Activated CD4-positive, CD25-positive, alpha-beta regulatory T cell treated with anti-CD3 and anti-CD28 coated beads, Interleukin-2, amount 50 U/mL, for 24 hours (primary cell): ENCODE data around the gene CCDC136.

Experiments used
- ATAC-seq, 2 donors: fragments of 150-1000 bp; cut with Tn5 transposase; one replicate each; pipeline ENCODE4 v1.10.0; 2021; ENCODE audit warnings: mild to moderate bottlenecking in 1 of 2, moderate library complexity in 1 of 2

The CCDC136 gene

DNA sequence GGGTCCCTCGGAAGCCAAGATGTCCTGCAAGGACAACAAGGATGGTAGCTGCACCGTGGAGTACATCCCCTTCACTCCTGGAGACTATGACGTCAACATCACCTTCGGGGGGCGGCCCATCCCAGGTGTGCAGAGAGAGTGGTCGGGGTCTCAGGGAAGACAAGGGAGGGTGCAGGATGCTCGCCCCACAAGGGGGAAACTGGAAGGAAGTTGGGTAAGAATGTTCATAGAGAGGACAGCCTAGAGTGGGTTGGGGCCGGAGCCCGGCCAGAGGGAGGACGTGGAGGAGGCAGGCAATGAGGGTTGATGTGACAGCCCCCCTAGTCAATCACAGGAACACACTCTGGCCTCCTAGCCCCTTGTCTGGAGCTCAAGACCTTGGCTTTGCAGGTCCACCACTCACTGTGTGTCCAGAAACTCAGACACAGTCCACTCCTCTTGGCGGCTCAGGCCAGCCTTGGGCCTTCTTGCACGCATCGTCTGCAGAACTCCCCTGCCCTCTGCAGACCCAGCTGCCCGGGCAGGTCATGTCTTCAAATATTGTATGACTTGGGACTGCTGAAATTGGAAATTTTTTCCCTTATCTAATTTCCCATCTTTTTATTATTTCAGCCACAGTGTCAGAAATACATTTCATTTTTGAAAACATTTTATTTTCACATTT, 55.1 kb downstream of the CCDC136 start:
- no peak for ATAC-seq

DNA sequence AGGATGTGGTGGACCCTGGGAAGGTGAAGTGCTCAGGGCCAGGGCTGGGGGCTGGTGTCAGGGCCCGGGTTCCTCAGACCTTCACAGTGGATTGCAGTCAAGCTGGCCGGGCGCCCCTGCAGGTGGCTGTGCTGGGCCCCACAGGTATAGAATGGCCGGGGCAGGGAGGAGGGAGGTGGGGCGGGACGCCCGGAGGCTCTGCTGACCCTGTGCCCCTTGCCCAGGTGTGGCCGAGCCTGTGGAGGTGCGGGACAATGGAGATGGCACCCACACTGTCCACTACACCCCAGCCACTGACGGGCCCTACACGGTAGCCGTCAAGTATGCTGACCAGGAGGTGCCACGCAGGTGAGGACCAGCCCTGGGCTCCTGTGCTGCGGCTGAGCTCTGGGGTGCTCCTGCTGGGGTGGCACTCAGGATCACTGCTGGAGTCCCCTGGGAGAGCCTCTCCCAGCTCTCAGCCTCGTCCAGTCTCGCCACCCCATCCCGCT, 56.0 kb downstream of the CCDC136 start:
- ATAC-seq, result no peak

DNA sequence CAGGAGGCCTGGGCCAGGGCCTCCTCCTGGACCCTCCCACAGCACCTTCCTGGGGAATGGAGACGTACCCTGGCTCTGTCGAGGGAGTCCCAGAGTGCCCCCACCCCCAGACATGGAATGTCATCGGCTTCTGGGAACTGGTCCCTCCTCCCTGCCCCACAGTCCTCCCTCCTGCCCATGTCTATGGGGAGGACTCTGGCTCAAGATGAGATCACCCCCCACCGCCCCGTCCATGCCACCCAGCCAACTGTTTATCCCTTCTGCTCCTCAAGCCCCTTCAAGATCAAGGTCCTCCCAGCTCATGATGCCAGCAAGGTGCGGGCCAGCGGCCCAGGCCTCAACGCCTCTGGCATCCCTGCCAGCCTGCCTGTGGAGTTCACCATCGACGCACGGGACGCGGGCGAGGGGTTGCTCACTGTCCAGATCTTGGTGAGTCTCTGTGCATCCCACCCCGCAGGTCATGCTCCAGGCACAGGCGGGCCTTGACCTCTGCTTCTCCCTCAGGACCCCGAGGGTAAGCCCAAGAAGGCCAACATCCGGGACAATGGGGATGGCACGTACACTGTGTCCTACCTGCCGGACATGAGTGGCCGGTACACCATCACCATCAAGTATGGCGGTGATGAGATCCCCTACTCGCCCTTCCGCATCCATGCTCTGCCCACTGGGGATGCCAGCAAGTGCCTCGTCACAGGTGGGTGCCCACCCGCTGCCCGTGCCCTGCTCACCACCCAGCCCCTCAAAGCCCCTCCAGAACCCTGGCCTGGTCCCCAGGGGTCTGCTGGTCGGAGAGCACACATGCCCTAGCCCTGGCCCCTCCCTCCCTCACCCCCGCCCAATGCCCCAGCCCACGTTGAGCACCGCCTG, 56.8 kb downstream of the CCDC136 start:
- no peak for ATAC-seq

DNA sequence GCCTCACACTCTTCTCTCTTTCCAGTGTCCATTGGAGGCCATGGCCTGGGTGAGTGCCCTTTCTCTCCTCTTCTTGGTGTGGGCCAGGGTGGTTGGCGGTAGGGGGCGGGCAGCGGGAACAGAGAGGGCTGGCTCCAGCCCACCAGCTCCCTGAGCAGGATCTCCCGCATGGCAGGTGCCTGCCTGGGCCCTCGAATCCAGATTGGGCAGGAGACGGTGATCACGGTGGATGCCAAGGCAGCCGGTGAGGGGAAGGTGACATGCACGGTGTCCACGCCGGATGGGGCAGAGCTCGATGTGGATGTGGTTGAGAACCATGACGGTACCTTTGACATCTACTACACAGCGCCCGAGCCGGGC, 57.4 kb downstream of the CCDC136 start:
- ATAC-seq, result no peak

DNA sequence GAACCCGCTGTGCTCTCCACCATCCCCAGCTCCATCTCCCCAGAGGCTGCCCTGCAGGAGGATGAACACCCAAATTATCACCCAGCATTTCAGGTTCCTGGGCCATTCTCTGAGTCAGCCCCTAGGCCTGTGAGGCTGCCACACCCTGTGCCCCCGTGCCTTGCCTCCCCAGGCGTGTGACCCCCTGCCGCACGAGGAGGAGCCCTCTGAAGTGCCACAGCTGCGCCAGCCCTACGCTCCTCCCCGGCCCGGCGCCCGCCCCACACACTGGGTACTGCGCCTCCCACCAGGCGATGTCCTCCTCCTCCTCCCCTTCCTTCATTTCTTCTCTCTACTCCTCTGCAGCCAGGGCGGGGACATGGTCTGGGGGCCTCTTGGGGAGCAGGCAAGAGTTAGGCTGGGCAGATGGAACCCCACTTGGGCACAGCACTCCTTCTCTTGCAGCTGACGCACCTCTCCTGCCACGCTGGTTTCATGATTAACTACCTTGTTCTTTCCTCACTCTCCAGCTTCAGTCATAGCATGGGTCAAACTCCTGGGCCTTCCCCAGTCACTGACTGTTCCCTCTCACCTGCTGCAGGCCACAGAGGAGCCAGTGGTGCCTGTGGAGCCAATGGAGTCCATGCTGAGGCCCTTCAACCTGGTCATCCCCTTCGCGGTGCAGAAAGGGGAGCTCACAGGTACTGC, 58.2 kb downstream of the CCDC136 start:
- ATAC-seq, result no peak

DNA sequence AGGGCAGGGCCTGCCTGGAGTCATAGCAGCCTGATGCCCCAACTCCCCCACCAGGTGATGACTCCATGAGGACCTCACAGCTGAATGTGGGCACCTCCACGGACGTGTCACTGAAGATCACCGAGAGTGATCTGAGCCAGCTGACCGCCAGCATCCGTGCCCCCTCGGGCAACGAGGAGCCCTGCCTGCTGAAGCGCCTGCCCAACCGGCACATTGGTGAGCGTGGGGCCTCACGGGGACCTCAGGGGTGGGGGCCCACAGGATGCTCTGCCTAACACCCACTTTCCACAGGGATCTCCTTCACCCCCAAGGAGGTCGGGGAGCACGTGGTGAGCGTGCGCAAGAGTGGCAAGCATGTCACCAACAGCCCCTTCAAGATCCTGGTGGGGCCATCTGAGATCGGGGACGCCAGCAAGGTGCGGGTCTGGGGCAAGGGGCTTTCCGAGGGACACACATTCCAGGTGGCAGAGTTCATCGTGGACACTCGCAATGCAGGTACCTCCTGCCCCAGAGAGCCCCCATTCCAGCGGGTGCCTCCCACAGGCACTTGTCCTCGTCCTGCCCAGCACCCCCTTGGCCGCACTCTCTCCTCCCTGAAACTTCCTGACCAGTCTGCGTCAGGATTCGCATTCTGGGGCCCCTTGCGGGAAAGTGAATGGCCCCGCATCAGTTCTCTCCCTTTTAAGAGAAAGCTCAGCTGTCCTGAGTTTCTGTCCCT, 60.9 kb downstream of the CCDC136 start:
- no peak for ATAC-seq

DNA sequence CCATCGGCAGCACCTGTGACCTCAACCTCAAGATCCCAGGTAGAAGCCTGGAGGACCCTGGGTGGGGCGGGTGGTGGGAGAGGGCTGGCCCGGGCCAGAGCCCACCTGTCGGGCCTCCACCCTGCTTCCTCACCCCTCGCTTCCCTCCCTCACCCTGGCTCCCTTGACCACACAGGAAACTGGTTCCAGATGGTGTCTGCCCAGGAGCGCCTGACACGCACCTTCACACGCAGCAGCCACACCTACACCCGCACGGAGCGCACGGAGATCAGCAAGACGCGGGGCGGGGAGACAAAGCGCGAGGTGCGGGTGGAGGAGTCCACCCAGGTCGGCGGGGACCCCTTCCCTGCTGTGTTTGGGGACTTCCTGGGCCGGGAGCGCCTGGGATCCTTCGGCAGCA, 62.0 kb downstream of the CCDC136 start:
- no peak for ATAC-seq

DNA sequence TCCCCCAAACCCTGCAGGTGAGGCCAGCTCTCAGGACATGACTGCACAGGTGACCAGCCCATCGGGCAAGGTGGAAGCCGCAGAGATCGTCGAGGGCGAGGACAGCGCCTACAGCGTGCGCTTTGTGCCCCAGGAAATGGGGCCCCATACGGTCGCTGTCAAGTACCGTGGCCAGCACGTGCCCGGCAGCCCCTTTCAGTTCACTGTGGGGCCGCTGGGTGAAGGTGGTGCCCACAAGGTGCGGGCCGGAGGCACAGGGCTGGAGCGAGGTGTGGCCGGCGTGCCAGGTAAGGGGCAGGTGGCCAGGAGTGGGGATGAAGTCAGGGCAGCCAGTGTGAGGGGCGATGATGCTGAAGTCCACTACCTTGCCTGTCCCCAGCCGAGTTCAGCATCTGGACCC, 62.6 kb downstream of the CCDC136 start:
- no peak for ATAC-seq

DNA sequence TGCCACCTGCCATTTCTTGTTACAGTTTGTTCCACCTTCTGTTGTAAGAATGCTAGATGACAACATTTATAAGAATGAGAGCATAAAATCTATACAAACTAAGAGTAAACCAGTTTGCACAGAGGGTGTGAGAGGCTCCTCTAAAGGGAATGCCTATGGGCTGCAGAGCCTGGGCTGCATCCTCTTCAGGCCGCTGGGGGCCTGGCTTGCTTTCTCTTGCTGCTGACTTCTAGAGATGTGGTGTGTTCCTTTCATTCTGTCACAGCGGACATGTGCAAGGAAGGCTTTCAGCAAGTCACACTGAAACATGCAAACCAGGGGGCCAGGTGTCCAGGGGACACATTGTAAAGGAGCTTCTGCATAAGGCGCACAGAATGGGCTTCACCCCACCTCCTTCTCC, 63.8 kb downstream of the CCDC136 start:
- ATAC-seq, result no peak

DNA sequence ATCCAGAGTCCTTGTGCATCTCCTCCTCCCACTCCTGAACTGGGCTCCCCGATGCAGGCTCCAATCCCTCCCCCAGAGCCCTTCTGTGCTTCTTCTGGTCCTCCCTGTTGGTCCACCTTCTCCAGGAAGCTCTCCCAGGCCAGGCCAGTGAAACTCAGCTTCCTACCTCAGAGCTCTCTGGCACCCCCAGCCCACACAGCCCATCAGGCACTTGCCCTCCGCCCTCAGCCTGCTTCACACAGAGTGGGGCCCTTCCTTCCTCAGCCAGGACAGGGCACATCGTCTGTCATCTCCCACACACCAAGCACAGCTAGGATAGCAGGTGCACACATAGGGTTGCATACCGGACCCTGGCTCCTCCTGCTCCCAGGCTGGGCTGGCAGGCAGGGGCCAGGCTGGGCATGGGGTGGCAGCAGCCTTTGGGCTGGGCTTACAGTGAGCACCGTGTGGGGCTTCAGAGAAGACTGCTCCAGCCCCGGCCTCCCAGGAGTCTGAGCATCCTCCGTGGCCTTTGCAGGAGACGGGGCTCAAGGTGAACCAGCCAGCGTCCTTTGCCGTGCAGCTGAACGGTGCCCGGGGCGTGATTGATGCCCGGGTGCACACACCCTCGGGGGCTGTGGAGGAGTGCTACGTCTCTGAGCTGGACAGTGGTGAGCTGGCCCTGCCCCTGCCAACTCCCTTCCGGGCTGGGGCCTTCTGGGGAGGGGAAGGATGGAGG, 64.4 kb downstream of the CCDC136 start:
- no peak for ATAC-seq

DNA sequence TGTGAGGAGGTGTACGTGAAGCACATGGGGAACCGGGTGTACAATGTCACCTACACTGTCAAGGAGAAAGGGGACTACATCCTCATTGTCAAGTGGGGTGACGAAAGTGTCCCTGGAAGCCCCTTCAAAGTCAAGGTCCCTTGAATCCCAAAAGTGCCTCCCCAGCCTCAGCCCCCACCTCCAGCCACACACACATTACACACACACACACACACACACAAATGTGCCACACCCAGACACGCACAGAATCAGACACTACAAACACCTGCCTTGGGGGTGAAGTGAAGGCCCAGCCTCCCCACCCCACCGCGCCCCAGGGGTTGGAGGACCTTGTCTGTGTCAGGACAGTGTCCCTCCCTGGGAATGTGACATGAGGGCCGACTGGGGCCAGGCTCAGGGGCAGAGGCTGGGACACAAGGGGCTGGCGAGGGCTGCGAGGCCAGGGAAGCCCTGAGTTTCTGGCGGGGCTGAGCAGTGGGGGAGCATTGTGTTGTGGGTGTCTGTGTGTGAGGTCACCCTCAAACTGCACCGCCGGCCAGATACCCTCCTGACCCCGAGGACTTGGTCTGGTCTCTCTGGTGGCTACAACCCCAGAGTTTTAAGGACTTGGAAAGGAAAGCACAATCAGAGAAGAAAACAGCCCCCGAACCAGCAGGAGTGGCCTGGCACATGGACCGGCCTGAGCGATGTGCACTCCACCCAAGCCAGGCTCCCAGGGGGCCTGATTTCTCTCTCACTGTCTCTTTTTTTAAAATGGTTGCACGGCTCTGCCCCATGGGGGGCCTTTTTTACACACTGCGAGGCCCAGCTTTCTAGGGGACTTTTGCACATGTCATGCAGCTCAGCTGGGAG, 66.8 kb downstream of the CCDC136 start:
- ATAC-seq, result no peak

DNA sequence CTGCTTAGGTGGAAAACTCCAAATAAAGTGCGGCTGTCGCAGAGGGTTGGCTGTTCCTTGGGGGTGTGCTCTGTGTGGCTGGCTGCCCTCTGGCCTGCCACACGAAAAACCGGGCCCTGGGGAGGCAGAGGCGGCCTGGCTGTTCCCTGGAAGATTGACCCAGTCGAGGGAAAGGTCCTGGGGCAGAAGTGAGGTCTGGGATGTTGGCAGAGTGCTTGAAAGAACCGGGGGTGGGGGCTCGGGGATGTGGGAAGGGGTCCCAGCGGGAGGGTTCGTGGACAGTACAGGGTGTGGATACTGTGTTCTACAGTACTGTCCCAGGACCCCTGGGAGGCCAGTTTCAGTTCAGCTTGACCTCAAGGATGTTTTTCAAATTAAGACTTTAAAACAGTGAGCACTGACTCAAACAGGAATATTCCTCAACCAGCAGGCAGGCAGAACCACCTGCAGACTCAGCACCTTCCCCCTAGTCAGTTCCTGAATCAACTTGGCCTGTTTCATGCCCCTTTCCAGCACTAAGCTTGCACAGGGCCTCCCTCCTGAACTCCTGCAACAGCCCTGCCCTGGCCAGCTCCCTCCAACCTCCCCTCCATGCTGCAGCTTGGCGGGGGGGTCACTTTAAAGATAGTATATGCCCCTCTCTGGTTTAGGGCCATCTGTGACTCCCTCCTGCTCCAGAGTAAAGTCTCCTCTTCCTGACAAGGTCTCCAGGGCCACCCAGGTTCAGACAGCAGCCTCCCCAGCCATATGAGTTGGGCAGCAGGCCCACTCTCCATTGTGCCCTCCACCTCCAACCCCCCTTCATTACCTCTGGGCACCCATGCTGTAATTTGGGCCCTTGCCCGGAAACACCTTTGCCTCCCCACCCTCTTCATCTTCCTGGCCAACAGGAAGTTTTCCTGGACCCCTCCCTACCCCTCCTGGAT, 67.7 kb downstream of the CCDC136 start:
- ATAC-seq, result no peak

DNA sequence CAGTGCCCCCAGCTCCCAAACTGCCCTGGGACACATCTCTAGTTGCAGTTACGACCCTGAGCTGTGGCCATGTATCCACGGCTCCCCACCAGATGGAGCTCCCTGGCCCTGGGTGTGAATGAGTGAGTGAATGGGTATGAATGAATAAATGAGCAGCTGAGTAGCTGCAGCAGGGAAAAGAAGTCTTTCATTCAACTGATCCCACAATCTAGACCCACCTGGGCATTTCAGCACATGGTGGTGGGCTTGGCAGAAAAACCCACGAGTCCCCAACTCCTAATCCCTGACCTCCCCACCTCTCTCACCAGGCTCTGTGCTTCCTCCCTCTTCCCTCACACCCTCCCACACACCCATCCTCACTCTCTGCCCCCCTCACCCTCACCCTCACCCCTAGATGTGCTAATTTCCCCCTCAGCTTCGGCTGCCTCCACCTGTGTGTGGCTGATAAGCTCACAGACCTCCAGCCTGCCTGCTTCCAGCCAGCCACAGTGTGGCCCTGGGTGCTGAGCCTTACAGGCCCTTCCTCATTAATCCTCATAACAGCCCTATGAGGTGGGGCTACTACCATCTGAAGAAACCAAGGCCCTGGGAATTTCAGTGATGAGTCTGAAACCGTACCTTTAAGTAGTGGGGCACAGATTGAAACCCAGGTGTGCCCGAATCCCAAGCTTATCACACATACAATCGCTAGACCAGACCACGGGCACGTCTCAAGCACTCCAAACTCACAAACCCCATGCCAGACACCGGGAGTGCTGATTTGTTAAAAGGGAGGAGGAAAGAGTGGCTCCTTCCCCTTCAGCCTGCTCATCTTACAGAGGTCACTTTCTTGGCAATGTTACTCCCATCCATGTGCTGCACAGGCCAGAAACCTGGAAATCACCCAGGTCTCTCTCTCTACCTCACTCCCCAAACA, 68.6 kb downstream of the CCDC136 start:
- ATAC-seq, result no peak

DNA sequence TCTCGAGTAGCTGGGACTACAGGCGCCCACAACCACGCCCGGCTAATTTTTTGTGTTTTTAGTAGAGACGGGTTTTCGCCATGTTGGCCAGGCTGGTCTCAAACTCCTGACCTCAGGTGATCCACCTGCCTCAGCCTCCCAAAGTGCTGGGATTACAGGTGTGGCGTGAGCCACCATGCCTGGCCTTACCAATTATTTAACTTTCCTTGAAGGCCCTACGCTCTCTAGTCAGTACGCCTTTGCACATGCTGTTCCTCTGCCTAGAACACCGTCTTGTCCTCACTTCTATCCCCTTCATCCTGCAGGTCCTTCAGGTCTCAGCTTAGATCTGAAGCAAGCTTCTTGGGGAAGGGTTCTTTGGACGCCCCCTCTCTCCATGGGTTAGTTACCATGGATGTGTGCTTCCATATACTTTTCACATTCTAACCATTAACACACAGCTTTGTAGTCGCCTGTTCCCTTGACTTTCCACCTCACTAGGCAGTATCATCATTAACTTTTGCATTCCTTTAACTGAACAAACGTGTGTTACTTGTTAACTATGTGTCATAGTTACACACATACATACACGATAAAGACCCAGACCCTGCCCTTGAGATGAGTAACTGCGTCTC, 70.3 kb downstream of the CCDC136 start:
- no peak for ATAC-seq

DNA sequence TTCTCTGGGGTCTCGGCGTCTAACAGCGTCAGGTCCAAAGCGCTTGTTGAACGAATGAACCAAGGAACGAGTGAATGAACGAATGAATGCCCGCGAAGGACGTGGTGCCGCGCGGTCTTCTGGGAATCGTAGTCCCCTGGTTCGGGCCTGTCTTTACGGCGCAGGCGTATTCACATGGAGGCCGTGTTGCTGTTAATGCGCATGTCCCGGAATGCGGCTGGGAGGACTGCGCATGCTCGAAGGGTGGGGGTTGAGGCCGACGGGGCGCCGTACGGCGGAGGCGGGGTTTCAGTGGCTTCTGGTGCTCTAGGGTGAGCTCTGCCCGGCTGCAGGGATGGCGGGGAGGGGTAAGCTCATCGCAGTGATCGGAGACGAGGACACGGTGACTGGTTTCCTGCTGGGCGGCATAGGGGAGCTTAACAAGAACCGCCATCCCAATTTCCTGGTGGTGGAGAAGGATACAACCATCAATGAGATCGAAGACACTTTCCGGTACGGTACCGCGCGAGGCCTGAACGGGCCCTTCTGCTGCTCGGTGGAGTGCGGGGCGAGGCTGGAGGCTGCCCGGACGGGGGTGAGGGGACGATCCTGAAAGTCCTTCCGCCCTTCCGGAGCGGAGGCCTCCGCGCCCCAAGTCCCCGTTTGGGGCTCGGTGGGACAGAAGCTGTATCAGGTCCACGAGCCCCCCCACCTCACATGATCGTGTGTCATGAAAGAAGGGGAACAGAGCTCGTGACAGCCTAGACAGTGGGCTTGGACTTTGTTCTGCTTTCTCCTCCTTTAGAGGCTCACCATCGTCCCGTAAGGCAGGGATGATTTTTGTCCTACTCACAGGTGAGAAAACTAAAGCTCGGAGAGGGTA, 71.0 kb downstream of the CCDC136 start, which contains the start of gene ATP6V1F:
Gene ATP6V1F (plus strand): TSS at position 286 of the 862 bp plus-strand sequence. CDS start 49 bp downstream, at position 335.
- ATAC-seq, result peak; percentile 90 to 93

DNA sequence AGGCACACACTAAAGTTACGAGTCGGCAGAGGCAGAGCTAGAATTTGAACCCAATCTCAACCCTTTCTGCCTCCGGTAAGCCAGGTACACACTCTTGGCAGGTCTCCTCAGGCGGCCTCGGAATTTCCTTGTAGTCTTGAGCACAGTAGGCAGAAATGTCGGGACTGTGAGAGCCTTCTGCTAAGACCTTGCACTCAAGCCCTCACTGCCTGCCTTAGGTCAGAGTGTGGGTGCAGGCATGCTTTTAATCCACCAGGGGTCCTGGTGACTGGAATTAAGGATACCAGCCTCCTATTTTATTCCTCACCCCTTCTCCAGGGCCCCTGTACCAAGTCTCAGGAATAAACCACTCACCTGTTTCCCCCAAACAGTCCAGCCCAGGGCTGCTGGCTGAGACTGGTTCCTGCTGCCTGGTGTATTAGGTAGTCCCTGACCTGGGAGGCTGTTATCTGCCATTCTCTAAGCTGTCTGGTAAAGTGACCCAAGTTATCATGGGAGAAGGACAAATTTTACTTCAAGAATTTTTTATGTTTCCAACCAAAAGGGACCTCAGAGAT, 71.7 kb downstream of the CCDC136 start:
- peak; percentile 51 to 56 for ATAC-seq

DNA sequence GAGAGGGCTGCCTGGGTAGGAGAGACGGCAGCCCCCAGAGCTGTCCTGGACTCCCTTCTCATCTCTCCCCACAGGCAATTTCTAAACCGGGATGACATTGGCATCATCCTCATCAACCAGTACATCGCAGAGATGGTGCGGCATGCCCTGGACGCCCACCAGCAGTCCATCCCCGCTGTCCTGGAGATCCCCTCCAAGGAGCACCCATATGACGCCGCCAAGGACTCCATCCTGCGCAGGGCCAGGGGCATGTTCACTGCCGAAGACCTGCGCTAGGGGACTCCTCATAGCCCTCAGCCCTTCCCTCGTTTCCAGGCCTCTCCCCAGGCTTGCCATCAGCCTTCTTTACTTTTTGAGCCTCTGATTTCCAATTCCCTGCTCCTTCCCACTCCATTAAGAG, 73.5 kb downstream of the CCDC136 start:
- no peak for ATAC-seq
